ENCODE data around the gene PALD1.

PALD1 gene

DNA sequence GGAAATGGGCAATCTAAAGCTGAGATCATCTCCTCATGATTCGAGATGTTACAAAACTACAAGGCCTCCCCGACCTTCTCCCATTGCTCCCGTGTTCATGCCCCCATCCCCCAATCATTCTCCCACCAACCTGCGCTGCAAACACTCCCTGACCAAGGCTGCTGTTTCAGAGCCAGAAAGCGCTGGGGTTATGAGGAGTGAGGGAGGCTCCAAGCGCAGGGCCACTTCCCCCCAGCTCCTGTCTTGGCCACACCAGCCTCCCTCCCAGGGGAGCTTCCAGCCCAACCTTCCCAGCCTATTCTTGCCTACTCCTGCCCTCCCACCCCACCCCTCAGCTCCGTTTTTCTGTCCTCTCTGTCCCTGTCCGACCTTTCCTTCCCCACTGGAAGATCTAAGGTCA is 22.4 kb upstream of the PALD1 start:
- no peak for DNase-seq (ENCODE audit: low read depth, low spot score)
- no peak overlapping the region for H3K27ac ChIP-seq

DNA sequence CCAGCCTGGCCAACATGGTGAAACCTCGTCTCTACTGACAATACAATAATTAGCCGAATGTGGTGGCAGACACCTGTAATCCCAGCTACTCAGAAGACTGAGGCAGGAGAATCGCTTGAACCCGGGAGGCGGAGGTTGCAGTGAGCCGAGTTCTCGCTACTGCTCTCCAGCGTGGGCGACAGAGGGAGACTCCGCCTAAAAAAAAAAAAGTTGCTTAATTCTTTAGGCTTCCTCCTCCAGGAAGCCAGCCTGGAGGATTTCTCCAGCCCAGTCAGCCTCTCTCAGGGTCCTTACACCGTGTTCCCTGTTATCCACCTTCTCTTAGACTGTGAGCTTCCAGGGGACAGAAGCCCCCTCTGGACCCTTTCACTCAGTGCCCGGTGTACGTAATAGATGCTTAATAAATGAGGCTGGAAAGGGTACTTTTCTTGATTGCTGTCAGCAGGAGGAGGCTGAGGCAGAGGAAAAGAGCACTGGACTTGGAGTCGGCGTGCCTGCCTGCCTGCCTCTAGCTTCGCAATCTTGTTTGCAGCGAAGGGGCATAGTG is 20.7 kb upstream of the PALD1 start:
- no peak overlapping the region for H3K27ac ChIP-seq
- DNase-seq (ENCODE audit: low read depth, low spot score) = no peak

- DNase-seq (ENCODE audit: low read depth, low spot score) = no peak
- no peak overlapping the region for H3K27ac ChIP-seq
Observed at GRCh38 chr10:70458329-70459060, 20.1 kb upstream of the PALD1 start.

GRCh38 chr10:70459061-70459773 is 19.4 kb upstream of the PALD1 start:
- no peak overlapping the region for H3K27ac ChIP-seq
- no peak for DNase-seq (ENCODE audit: low read depth, low spot score)

- H3K27ac ChIP-seq = no peak overlapping the region
- DNase-seq (ENCODE audit: low read depth, low spot score) = no peak
Observed at GRCh38 chr10:70459774-70460490, 18.6 kb upstream of the PALD1 start.

DNA sequence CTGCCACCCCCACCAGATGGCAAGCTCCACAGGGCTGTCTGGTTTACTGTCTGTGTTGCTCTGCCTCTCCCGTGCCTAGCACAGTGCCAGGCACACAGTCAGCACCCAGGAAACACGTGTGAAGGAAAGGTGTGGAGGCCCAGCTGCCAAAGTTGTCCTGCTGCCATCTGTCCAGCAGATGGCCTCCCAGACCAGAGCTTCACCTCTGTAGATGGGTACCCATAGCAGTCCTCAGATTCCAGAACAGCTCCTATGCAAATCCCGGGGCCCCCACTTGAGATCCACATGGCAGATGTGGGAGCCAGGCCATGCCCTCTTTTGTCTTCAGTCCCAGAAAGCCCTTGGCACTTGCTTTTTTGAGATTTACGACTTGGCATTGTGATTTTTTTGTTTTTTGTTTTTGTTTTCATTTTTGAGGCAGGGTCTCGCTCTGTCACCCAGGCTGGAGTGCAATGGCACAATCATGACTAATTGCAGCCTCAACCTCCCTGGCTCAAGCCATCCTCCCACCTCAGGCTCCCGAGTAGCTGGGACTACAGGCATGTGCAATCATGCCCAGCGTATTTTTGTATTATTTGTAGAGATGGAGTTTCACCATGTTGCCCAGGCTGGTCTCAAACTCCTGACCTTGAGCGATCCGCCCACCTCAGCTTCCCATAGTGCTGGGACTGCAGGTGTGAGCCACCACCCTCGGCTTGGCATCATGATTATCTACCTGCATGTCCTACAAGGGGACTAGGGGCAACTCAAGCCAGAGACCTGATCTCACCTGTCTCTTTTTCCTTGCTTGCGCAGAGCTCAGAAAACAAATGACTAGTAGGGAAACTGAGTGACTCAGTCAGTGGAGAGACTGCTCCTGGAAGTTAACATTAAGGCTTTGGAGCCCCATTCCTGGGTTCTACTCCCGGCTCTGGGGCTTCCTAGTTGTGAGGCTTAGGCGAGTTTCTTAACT is 16.9 kb upstream of the PALD1 start:
- peak overlapping the region; percentile 34 for H3K27ac ChIP-seq
- DNase-seq (ENCODE audit: low read depth, low spot score) = no peak

- DNase-seq (ENCODE audit: low read depth, low spot score) = no peak
- peak overlapping the region; percentile 34 for H3K27ac ChIP-seq
Observed at GRCh38 chr10:70462349-70462984, 16.1 kb upstream of the PALD1 start.

GRCh38 chr10:70465278-70465677 is 13.3 kb upstream of the PALD1 start:
- no peak overlapping the region for H3K27ac ChIP-seq
- no peak for DNase-seq (ENCODE audit: low read depth, low spot score)

GRCh38 chr10:70465832-70466231 is 12.7 kb upstream of the PALD1 start:
- no peak for DNase-seq (ENCODE audit: low read depth, low spot score)
- no peak overlapping the region for H3K27ac ChIP-seq

DNA sequence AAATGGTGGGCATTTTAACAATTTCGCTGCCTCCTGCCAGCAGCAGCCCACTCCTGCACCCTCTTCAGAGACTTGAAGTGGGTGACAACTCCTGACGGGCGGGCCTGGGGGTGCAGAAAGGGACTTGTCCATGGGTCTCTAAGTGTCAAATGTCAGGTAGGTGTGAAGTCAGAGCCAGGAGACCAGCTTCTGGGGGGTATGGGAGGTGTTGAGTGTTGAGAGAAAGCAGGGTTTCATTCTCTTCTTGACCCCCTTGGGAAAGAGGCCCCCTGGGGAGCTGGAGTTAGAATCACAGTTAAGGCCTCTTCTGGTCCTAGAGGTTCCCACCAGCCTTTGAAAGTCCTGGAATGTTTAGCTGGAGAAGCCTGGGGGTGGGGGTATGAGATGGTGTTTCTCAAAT is 11.6 kb upstream of the PALD1 start:
- no peak overlapping the region for H3K27ac ChIP-seq
- no peak for DNase-seq (ENCODE audit: low read depth, low spot score)

DNA sequence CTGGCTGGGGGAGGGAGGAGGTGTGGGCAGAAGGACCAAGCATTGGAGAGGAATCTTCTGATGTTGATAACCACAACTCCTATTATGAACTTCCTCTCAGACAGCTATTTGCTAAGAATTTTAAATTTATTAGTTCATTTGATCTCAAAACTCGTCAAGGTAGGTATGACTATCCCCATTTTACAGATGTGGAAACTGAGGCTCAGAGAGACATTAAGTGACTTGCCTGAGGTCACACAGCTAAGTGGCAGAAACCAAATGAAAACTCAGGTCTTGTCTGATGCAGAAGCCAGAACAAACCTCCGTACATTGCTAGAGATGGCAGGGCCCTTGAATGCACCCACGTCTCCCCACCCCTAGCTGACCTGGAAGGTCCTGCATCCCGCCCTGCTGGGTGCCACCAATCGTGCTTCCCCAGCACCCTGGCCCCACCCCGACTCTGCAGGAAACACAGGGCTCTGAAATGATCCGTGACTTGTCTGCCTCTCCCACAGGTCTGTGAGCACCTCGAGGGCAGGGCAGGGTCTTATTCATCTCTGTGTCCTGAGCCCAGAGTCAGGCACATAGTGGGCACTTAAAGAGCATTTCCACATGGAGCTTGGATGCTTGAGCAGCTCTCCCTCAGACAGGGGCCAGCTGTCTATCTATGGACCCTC is 5.6 kb upstream of the PALD1 start:
- H3K27ac ChIP-seq = no peak overlapping the region
- DNase-seq (ENCODE audit: low read depth, low spot score) = no peak

GRCh38 chr10:70474780-70475179 is 3.8 kb upstream of the PALD1 start:
- peak overlapping the region; percentile 21 for H3K27ac ChIP-seq
- DNase-seq (ENCODE audit: low read depth, low spot score) = no peak

- H3K27ac ChIP-seq = peak overlapping the region; percentile 21
- DNase-seq (ENCODE audit: low read depth, low spot score) = peak; percentile 87
Observed at GRCh38 chr10:70475661-70476060, 2.9 kb upstream of the PALD1 start.

GRCh38 chr10:70476249-70477035 is 2.1 kb upstream of the PALD1 start:
- H3K27ac ChIP-seq = no peak overlapping the region
- no peak for DNase-seq (ENCODE audit: low read depth, low spot score)

- H3K27ac ChIP-seq = no peak overlapping the region
- peak; percentile 60 for DNase-seq (ENCODE audit: low read depth, low spot score)
Observed at GRCh38 chr10:70477661-70478162, 855 bp upstream of the PALD1 start.

DNA sequence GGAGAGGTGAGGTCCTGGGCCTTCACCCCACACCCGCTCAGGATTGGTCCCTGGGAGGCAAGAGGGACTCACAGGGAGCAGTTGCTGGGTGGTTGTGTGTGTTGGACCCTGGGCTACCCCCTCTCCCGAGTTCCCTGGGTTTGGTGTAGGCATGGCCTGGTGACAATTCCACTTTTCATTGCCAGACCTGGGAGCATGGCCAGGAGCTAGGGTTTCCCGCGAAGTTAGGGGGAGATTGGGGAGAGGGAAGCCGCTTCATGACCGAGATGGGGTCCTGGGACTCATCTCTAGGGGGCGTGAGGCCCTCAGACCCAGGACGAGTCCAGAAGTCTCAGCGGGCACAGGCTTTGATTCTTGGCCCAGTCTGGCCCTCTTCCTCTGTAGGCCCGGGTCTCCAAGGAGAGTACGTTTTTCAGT is 606 bp downstream of the PALD1 start:
- no peak for DNase-seq (ENCODE audit: low read depth, low spot score)

GRCh38 chr10:70479626-70480238 is 1.2 kb downstream of the PALD1 start:
- no peak overlapping the region for H3K27ac ChIP-seq
- no peak for DNase-seq (ENCODE audit: low read depth, low spot score)

More for the DNA sequence above, 606 bp downstream of the PALD1 start:
- H3K27ac ChIP-seq = no peak overlapping the region
